K562 (cell line): ENCODE data around the gene LBHD2. TPM values are rescaled to one million over a fixed set of nuclear protein-coding genes. Genes with fewer than 3 reads are reported as not detected.

Source experiments
- FUS ChIP-seq: fragments of 200-400 bp; formaldehyde crosslinking; optimal IDR thresholded peaks from 2 replicates; pipeline ENCODE3; 2017; ENCODE audit warnings: low read depth, low read length
- GATAD2B ChIP-seq: fragments of 450-650 bp; IDR thresholded peaks from 2 replicates; pipeline ENCODE4 v1.6.1; 2017; ENCODE audit warnings: mild to moderate bottlenecking, borderline replicate concordance
- RBFOX2 ChIP-seq: fragments of 200-400 bp; formaldehyde crosslinking; IDR thresholded peaks from 2 replicates; pipeline ENCODE4 v1.6.1; 2017; ENCODE audit warnings: low read depth, mild to moderate bottlenecking, low read length, moderate library complexity
- RBM22 ChIP-seq: fragments of 200-400 bp; formaldehyde crosslinking; IDR thresholded peaks from 2 replicates; pipeline ENCODE4 v1.6.1; 2018; ENCODE audit warnings: low read length, low read depth; ENCODE audit not compliant: poor library complexity, severe bottlenecking
- SMC3 ChIP-seq: conservative IDR thresholded peaks from 2 replicates; pipeline ENCODE4 v1.6.1; 2011; ENCODE audit warnings: low read depth, low read length, improper control_type of control experiment; ENCODE audit not compliant: insufficient read depth
- SUPT5H ChIP-seq: fragments of 450-650 bp; IDR thresholded peaks from 2 replicates; pipeline ENCODE4 v1.6.1; 2016
- YY1 ChIP-seq, 3 experiments: IDR thresholded peaks; 2 replicates each; pipeline ENCODE4 v1.6.1; 2011; ENCODE audit warnings: low read length in 2 of 3, mild to moderate bottlenecking in 2 of 3, moderate library complexity in 2 of 3, borderline replicate concordance in 1 of 3, control low read depth in 1 of 3, low read depth in 1 of 3; ENCODE audit not compliant: insufficient read depth in 3 of 3, insufficient replicate concordance in 2 of 3, control insufficient read depth in 1 of 3, insufficient read length in 1 of 3; ENCODE audit errors: extremely low read depth in 1 of 3
- ZBTB7A ChIP-seq: IDR thresholded peaks from 2 replicates; pipeline ENCODE4 v1.6.1; 2011; ENCODE audit warnings: low read depth, mild to moderate bottlenecking, low read length, moderate library complexity, borderline replicate concordance; ENCODE audit not compliant: control insufficient read depth
- polyA plus RNA-seq, 8 experiments: library from polyadenylated mRNA; depleted of rRNA in 4 of 8; stranded (reverse) in 5 of 8; unstranded in 3 of 8; fragments of >200 nt; fragmentation: Nextera tagmentation in 2 of 8; fragmentation: Illumina TruSeq in 1 of 8; extraction: Ambion mirVana in 2 of 8; extraction: Trizol in 1 of 8; gene quantifications; 2 replicates each; pipeline versions ENCODE4 v1.2.1 to v1.2.3, GENCODE V29; 2011 to 2014; ENCODE audit warnings: inconsistent platforms in 1 of 8, missing spikeins in 1 of 8
- total RNA-seq, 7 experiments: library from RNA; depleted of rRNA in 6 of 7; stranded (reverse); fragments of >200 nt in 6 of 7; fragmentation: Illumina TruSeq in 2 of 7; extraction: Trizol in 2 of 7; gene quantifications; 2 replicates each; pipeline versions ENCODE4 v1.2.1 to v1.2.3, GENCODE V29; 2011 to 2021; ENCODE audit warnings: low replicate concordance in 1 of 7
- TF ChIP-seq, protein P1 (sequence below), 2 experiments: fragments of 450-650 bp; formaldehyde crosslinking in 1 of 2; IDR thresholded peaks; 2 replicates each; pipeline versions ENCODE4 v1.4.0 to v1.6.1; 2014 to 2020; ENCODE audit warnings: mild to moderate bottlenecking in 2 of 2, borderline replicate concordance in 1 of 2, low read depth in 1 of 2
- TF ChIP-seq, protein P2 (sequence below): sonication (generic); formaldehyde crosslinking; IDR thresholded peaks from 2 replicates; pipeline ENCODE4 v1.9.0; 2022; ENCODE audit warnings: mild to moderate bottlenecking, missing genetic modification reagents
- TF ChIP-seq, protein P3 (sequence below), 2 experiments: IDR thresholded peaks; 2 replicates each; pipeline ENCODE4 v1.6.1; 2011; ENCODE audit warnings: borderline replicate concordance in 1 of 2, control low read depth in 1 of 2, low read depth in 1 of 2, low read length in 1 of 2, mild to moderate bottlenecking in 1 of 2, mixed read lengths in 1 of 2, moderate library complexity in 1 of 2; ENCODE audit not compliant: insufficient read depth in 1 of 2, insufficient read length in 1 of 2, poor library complexity in 1 of 2, severe bottlenecking in 1 of 2; ENCODE audit errors: extremely low read depth in 1 of 2

The LBHD2 gene
- total and polyA plus RNA-seq, 9 of the 15 experiments (the other 6 are each of a cell fraction or from before 2014, with no cell fraction given): not detected

DNA sequence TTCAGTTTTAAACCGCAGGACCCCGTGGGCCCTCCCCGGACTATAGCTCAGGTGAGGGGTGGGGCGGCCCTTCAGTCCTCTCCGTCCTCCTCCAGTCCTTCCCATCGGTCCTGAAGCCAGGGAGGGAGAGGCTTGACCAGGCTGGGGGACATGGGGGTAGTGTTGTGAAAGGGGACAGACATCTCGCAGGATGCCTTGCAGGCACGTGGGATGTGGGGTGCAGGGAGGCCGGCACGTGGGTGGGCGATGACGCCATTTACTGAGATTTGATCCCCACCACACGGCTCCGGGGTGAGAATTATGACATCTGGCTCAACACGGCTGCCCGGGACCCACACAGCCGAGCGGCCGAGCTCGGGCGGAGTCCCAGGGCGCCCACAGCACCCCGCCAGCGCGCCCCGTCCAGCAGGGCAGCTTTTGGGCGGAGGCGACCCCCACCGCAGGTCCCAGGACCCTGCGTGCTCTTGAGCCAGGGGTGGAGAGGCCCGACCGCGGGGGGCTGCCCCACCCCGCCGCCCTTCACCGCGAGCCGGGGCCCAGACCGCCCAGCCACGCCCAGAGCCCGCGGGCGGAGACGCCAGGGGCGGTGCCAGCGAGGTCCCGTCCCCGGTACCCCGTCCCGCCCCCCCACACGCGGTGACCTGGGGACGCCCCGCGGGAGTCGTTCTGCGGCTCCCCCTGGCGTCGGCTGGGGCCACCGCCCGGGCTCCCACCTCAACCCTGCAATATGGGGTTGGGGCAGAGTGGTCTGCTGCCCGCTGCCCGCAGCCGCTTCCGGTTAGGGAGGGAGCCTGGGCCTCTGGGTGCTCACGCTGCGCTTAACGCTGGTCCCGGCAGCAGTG lies 7.3 kb downstream of the LBHD2 start (continued):
- no peak for TF ChIP-seq FUS
- TF ChIP-seq, protein P1, sequence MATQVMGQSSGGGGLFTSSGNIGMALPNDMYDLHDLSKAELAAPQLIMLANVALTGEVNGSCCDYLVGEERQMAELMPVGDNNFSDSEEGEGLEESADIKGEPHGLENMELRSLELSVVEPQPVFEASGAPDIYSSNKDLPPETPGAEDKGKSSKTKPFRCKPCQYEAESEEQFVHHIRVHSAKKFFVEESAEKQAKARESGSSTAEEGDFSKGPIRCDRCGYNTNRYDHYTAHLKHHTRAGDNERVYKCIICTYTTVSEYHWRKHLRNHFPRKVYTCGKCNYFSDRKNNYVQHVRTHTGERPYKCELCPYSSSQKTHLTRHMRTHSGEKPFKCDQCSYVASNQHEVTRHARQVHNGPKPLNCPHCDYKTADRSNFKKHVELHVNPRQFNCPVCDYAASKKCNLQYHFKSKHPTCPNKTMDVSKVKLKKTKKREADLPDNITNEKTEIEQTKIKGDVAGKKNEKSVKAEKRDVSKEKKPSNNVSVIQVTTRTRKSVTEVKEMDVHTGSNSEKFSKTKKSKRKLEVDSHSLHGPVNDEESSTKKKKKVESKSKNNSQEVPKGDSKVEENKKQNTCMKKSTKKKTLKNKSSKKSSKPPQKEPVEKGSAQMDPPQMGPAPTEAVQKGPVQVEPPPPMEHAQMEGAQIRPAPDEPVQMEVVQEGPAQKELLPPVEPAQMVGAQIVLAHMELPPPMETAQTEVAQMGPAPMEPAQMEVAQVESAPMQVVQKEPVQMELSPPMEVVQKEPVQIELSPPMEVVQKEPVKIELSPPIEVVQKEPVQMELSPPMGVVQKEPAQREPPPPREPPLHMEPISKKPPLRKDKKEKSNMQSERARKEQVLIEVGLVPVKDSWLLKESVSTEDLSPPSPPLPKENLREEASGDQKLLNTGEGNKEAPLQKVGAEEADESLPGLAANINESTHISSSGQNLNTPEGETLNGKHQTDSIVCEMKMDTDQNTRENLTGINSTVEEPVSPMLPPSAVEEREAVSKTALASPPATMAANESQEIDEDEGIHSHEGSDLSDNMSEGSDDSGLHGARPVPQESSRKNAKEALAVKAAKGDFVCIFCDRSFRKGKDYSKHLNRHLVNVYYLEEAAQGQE (IDR thresholded peaks at IDR 0.05; ENCODE audit: borderline replicate concordance): 0 out of 2 replicates have a peak, but pooled peaks have one; percentile 14
- TF ChIP-seq, protein P1 (CRISPR knock-in tag; IDR thresholded peaks at IDR 0.05; ENCODE audit: low read depth): no peak
- peak; percentile 53 for TF ChIP-seq RBFOX2
- peak; percentile 77; the same call in 1 of the 2 replicates for TF ChIP-seq ZBTB7A
- TF ChIP-seq, protein P2, sequence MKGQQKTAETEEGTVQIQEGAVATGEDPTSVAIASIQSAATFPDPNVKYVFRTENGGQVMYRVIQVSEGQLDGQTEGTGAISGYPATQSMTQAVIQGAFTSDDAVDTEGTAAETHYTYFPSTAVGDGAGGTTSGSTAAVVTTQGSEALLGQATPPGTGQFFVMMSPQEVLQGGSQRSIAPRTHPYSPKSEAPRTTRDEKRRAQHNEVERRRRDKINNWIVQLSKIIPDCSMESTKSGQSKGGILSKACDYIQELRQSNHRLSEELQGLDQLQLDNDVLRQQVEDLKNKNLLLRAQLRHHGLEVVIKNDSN: peak; percentile 51; the same call in 1 of the 2 replicates
- 0 out of 2 replicates have a peak, but pooled peaks have one; percentile 47 for TF ChIP-seq GATAD2B
- TF ChIP-seq YY1 (IDR thresholded peaks at IDR 0.05; ENCODE audit: borderline replicate concordance in 1 of 3, control insufficient read depth in 1 of 3, extremely low read depth in 1 of 3, insufficient read depth in 3 of 3, insufficient read length in 1 of 3, insufficient replicate concordance in 2 of 3, low read depth in 1 of 3, low read length in 2 of 3): peak in 1 of 3 experiments; percentile 24
- TF ChIP-seq RBM22: no peak
- TF ChIP-seq, protein P3, sequence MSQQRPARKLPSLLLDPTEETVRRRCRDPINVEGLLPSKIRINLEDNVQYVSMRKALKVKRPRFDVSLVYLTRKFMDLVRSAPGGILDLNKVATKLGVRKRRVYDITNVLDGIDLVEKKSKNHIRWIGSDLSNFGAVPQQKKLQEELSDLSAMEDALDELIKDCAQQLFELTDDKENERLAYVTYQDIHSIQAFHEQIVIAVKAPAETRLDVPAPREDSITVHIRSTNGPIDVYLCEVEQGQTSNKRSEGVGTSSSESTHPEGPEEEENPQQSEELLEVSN (IDR thresholded peaks at IDR 0.05; ENCODE audit: borderline replicate concordance in 1 of 2, extremely low read depth in 1 of 2, insufficient read depth in 1 of 2, insufficient read length in 1 of 2, low read depth in 1 of 2, low read length in 1 of 2, poor library complexity in 1 of 2, severe bottlenecking in 1 of 2): peak in 1 of 2 experiments; percentile 53
- no peak for TF ChIP-seq SUPT5H
- peak; percentile 28; the same call in 1 of the 2 replicates for TF ChIP-seq SMC3
